GM21447 (cell line): Measurements from ENCODE around the gene CYP3A7.
"Not testable (repeated sequence)": the region's sequence is repeated elsewhere in the genome, so short reads cannot be mapped to it uniquely, and the experiment has no call there.

ENCODE experiments used
- ATAC-seq: cut with Tn5 transposase; IDR thresholded peaks from one replicate; pipeline ENCODE4 v1.9.1; 2021; ENCODE audit not compliant: unreplicated experiment

Gene CYP3A7

DNA sequence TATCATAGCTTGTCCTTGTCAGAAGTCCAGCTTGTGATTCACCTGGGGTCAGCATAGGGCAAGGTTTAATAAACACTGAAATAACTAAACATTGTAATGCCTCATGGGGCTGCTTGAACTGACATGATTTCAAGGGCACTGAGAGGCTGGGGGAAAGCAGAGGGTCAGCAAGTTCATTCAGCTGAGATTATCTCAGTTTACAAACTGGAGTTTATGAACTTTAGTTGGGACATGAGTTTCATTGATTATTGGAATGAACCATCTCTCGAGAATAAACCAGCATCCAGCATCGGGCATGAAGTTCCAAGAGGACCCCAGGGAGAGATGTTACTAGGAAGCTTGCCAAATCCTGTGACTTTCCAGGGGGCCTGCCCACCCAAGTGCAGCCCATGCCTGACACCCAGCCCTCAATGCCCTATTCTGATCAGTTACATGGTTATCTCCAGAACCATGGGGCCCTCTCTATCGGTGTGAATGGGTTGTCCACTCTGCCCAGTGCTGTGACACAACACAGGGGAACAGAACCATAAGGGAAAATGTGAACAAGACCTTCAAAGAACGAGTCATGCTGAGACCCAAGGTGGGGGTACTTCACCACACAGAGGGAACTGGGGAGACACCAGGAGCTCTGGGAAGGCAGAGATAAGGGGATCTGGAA is 7.9 kb upstream of the CYP3A7 start:
- ATAC-seq: no peak

DNA sequence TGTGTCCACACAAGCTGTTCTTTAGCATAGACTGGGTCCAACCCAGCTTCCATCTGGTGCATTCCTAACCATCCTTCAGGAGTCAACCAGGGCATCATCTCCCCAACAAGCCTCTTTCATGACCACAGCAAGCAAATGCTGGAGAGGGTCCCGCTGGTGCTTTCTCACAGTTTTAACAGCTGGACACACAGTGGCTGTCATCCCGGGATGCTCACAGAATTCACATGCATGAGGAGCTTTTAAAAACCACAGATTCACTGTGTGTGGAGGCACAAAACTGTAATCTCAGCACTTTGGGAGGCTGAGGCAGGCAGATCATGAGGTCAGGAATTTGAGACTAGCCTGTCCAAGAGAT is 6.4 kb upstream of the CYP3A7 start:
- no peak for ATAC-seq

DNA sequence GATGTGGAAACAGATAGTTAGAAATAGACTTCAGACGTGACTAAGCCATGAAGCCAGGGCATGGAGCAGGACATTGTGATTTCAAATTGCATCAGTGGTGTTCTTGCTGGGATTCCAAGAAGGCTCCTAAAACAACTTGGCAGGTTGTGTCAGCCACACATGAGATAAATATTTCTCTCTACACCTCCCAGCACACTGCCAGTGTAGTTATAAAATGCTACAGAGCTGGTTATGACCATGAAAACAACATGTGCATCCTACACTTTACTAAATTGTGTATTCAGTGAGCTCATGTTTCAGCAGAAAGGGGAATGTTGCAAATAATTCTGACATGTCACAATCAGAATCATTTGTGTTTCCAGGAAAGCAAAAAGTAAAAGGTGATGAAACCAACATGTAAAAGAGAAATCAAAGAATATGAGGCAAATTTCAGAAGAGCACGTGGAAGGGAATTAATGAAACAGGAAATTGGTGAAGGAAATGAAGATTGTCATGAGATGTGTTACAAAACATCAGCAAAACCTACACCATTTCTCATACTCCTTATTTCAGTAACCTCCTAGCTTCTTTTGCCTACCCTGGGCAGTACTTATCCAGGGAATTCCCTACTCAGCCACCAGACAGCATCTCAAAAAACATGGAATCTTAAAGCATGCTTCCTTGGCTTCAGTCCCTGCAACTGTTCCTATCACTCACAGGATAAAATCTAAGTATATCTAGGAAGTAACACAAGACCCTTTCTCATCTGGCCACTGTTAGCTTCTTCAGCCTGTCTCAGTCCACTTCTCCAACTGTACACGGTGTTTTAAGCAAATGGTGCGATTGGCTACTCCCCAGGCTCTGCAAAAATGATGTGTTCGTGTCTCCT is 5.8 kb upstream of the CYP3A7 start:
- ATAC-seq: no peak

DNA sequence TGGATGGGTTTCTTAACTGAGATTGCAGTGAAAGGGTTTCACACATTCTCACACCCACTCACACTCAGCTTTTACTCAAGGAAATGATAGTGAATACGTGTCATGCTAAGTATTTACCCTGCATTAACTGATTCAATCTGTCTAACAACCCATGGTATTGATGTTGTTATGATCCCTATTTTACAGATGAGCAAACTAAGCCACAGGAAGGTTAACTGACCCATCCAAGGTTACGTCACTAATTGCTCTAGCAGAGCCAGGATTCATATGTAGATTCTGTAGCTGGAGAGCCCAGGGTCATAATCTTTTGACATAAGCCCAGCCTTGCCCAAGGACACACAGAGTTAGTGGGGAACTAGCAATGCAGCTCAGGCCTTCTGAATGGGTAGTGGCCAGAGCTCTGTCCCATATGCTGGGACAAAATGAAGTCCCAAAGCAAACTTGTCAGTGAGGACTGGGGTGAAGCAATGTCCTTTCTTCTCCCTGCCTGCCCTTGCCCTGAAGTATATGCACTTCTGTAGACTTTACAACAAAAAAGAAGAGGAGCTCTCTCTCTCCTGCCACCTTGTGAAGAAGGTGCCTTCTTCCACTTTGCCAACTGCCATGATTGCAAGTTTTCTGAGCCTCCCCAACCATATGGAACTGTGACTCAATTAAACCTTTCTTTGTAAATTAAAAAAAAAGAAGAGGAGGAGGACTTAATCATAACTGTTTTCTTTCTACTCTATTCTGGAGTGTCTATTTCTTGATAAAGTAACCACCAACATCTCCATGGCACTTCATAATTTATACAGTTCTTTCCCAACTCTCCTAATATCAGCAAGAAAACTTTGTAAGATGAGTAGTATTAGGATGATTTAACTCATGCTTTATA is 4.9 kb upstream of the CYP3A7 start:
- ATAC-seq: no peak

DNA sequence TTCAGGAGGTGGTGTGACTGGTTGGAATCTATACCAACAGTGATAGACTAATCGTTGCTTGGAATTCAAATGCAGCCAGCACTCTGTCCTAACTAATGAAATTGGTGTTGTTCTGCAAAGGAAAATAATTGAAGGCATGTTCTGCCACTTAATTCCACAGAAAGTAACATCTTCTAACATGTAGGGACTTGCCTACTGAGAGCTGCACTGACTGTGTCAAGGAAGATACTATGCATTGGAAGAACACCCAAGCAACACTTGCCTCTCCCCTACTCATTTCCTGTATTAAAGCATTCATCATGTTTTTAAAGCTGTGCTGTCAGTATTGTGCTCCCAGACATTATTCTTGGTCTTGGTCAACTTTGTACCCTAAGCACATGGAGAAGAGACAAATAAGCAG is 2.7 kb upstream of the CYP3A7 start:
- no peak for ATAC-seq

DNA sequence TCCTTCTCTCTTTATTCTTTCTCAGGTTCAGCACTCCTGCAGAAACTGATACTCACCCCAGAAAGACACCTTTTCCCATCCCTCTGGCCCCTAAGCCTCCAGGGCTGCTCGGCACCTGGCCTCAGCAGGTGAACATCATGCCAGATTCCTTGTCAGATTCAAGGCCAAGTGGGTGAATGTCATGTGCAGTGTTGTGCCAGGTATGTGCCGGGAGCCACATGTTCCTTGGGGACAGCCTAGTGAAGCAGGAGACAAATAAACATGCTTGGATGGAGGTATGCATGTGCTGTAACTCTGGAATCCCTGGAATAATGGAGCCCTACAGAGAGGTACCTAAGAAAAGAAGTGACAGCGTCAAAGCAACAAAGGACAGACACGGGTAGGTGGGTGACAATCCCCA is 1.7 kb upstream of the CYP3A7 start:
- not testable (repeated sequence) for ATAC-seq

DNA sequence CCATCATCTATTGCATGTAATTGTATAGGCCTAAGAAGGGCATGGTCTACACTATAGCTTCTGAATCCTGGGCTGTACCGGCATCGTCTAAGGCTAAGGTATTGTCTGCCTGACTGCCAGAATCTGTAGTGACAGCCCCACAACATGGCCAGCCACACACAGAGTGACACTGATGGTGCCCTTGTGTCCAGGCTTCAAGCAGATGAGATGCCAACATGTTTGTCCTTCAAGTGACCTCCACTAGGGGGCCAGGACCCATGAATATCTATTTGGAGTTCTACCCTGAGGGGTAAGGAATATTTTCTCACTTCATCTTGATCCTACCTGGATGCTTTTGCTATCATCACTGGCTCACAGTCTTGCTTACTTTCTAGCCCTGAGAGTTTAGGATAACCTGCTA is 1.5 kb downstream of the CYP3A7 start:
- no peak for ATAC-seq

DNA sequence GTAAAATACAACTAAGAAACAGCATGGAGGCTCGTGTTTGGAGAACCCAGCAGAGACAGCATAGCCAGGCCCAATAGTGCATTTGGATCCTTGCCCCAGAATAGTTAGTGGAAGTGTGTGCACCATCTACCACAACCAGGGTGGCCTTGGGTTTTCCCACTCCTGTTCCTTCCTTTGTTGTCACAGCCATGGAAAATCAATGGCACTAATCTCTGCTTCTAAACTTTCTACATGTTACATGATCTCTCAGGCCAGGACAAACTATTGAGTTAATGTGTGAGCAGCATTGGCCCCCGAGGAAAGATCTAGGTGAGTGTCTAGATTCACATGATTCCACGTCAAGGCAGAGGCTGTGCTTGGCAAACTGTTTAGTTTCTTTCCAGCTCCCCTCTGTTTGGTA is 2.0 kb downstream of the CYP3A7 start:
- ATAC-seq: no peak

DNA sequence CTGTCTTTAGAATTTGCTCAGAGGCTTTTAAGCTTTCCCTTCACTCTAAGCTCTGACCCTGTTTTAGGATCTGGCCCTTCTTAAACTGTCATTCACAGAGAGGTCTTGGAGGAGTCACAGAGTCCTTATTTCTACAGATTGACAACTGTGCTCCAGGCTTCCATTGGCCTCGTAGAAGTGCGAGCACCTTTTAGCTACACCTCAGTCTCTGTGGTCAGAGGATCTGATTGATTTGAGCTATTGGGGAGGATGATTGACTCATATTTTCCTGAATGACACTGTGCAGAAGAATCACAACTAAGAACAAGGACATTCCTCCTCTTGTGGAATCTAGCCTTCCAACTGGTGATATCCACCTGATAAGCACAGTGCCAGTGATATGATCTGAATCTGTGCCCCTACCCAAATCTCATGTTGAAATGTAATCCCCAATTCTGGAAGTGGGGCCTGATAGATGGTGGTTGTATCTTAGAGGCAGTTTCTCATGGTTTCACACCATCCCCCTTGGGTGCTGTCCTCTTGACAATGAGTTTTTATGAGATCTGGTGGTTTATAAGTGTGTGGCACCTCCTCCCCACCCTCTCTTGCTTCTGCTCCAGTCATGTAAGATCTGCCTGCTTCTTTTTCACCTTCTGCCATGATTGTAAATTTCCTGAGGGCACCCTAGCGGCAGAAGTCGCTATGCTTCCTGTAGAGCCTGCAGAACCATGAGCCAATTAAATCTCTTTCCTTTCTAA is 3.2 kb downstream of the CYP3A7 start:
- no peak for ATAC-seq

DNA sequence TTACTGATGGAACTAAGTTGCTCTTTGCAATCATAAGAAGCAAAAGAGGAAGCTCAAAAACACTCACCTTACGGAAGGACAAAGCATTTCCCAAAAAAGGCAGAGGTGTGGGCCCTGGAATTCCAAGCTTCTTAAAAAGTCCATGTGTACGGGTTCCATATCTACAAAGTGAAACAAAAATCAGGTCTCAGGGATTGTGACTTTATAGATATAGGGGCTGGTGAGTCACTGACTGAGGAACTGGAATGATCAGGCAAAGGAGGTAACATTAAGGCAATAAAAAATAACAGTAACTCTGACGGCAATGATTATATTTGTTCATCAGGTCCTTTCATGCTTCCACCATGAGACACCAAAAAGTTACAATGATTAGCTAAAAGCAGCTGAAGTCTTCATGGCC is 4.0 kb downstream of the CYP3A7 start:
- no peak for ATAC-seq

DNA sequence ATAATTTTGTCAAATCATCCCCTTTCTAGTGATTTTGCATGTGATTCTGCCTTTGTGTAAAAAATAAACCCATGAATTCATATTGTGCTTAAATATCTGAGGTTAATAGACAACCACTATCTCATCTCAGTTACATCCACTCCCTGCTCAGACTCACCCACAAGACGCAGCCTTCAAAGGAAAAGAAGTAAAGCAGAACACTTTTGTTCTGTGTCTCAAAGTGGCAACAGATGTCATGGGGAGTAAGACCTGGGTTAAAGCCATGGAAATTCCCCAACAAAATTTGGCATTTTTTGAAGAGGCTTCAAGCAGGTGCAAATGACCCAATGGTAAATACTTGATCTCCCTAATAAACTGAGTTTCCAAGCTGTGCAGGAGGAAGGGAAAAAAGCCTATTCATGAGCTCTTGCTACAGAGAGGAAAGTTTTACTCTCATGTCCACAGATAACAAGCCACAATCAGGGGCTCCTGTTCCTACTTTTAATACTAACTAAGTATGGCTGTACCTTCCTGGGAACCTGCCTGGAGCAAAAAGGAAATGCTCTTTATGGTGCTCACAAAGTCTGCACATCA is 4.7 kb downstream of the CYP3A7 start:
- ATAC-seq: no peak

DNA sequence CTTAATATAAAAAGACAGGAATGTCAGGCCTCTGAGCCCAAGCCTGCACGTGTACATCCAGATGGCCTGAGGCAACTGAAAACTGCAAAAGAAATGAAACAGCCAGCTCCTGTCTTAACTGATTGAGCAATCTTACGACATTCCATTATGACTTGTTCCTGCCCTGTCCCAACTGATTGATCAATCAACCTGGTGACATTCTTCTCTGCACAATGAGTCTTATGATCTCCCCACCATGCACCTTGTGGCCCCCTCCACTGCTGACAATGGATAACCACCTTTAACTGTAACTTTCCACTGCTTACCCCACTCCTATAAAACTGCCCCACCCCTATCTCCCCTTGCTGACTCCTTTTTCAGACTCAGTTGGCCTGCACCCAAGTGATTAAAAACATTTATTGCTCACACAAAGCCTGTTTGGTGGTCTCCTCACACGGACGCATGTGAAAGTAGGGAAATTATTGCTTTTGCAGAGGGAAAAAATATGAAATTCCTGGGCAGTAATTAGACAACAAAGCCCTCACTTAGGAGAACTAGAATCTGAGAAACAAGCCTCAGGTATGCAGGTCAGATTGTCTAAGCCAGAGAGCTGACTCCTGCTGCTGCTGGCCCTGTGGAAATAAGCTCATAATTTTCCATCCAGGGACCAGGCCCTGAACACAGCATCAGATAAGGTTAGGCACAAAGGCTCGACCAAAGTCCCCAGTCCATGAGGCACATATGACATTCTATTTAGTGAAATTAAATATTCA is 5.3 kb downstream of the CYP3A7 start:
- ATAC-seq: no peak

DNA sequence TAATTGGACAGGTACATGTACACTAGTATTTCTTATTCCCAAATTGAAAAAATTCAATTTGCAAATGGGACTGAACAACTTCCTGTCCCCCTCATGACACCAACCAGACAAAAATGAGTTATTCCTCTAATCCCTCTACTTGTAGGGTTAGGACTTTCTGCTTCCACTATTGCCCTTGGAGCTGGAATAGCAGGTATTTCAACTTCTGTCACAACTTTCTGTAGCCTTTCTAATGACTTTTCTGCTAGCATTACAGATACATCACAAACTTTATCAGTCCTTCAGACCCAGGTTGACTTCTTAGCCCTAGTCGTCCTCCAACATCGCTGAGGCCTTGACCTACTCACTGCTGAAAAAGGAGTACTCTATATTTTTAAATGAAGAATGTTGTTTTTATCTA is 6.4 kb downstream of the CYP3A7 start:
- no peak for ATAC-seq

DNA sequence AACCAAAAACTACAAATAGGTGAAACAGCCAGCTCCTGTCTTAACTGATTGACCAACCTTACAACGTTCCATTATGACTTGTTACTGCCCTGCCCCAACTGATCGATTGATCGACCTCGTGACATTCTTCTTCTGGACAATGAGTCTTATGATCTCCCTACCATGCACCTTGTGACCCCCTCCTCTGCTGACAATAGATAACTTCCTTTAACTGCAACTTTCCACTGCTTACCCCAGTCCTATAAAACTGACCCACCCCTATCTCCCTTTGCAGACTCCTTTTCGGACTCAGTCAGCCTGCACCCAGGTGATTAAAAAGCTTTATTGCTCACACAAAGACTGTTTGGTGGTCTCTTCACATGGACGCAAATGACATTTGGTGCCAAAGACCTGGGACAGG is 11.8 kb downstream of the CYP3A7 start:
- not testable (repeated sequence) for ATAC-seq

DNA sequence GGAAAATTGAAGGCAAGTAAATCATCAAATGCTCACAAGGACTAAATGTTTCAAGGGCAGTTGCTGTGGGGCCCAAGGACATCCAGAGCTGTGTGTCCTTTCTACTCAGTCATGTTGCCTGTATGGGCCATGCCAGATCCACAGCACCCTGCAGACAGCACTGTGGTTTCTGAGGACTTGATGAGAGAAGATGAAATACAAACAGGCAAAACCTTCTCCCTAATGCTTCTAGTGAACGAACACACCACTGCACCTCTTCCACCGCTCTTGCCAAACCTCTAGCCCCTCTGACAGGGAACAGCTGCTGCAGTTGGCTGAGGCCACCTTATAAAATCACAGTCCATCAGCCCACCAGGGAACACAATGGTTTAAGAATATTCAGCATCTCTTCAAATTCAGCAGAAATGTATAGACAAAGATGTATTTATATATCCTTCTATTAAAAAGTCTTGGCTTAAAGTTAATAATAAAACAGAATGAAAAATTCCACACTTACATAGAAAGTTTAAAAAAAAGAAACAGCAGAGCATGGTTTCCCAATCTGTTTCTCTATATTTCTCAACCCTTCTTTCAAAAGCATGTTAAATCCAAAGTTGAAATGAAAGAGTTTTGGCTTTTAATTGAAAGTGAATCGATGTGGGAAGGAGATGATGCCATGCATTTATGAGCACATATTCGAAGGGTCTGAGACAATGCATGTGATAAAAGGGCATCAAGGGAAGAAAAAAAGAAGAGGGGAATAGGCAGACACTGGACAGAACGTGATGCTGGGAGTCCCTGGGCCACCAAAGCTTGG is 14.0 kb downstream of the CYP3A7 start:
- ATAC-seq: no peak

DNA sequence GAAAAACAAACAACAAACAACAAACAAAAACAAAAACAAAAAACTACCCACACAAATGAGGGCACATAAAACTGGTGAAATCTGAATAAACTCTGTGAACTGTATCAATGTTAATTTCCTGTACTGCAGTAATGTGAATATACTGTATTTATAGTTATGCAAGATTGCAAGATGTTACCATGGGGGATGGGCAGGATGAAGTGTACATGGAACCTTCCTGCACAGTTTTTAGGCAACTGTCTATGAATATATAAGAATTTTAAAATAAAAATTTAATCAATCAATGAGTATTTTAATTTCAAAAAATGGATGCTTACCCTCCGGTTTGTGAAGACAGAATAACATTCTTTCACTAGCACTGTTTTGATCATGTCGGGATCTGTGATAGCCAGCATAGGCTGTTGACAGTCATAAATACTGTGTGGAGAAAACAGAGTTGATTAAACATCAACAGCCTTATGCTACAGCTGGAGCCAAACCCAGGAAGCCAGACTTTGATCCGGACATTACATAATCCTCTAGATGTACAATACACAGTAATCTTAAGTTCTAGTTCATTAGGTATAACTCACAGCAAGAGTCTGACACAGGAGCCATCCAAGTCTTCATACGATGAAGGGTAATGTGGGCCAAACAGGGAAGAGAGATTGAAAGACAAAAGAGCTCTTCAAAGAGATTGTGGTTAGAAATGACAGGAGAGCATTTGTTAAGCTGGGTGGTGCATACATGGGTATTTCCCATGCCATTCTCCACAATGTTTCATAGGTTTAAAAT is 14.8 kb downstream of the CYP3A7 start:
- no peak for ATAC-seq

DNA sequence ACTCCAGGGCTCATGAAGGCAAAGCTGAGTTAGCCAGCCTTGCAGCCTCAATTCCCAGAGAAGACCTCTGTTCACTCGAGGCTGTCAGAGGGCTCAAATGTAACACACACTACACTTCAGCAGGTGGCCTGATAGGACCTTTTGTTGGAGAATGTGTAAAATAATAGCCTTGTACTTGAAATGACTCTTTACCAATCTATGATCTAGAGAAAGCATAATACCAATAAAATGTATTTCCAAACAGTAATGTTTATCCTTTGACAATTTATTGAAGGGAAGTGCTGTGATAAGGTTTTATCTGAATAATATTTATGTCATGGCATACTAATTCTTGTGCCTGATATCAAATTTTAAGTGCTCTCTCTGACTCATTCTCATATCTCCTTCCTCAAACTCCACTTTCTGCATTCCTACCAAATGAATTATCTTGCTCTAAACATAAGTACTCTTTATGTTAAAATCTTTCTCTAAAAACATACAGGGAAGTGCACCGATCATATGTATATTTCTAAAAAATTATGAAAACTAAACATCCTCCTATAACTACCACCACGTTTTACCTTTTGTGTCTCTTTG is 20.9 kb downstream of the CYP3A7 start:
- no peak for ATAC-seq
